GM12878 (cell line): ENCODE measurements around the gene RFTN2.

Experiments
- BCLAF1 ChIP-seq: fragments of 450-650 bp; IDR thresholded peaks from 2 replicates; pipeline ENCODE4 v1.6.1; 2017; ENCODE audit warnings: antibody characterized with exemption, mild to moderate bottlenecking, moderate library complexity
- CHD1 ChIP-seq: IDR thresholded peaks from 2 replicates; pipeline ENCODE4 v1.6.1; 2012; ENCODE audit warnings: low read depth, low read length, improper control_type of control experiment
- CTCF ChIP-seq, 3 experiments: IDR thresholded peaks in 2 of 3; conservative IDR thresholded peaks in 1 of 3; 2 replicates each; pipeline ENCODE4 v1.5.1; 2011; ENCODE audit warnings: low read depth in 3 of 3, low read length in 3 of 3, mild to moderate bottlenecking in 3 of 3, control low read depth in 2 of 3, moderate library complexity in 2 of 3, inconsistent platforms in 1 of 3, mixed read lengths in 1 of 3; ENCODE audit not compliant: control insufficient read depth in 2 of 3, insufficient read depth in 1 of 3; ENCODE audit errors: extremely low read depth in 1 of 3
- EZH2 ChIP-seq: IDR thresholded peaks from 2 replicates; pipeline ENCODE4 v1.6.1; 2012; ENCODE audit warnings: low read depth, mild to moderate bottlenecking, control low read depth, inconsistent platforms, low read length, borderline replicate concordance; ENCODE audit not compliant: control insufficient read depth
- GABPA ChIP-seq: IDR thresholded peaks from 2 replicates; pipeline ENCODE4 v1.6.1; 2014; ENCODE audit warnings: antibody characterized with exemption, low read depth, mild to moderate bottlenecking, inconsistent platforms
- IRF3 ChIP-seq: fragments of 450-650 bp; IDR thresholded peaks from 2 replicates; pipeline ENCODE4 v1.6.1; 2014; ENCODE audit warnings: mild to moderate bottlenecking
- IRF4 ChIP-seq: IDR thresholded peaks from 2 replicates; pipeline ENCODE4 v1.6.1; 2011; ENCODE audit warnings: low read depth, low read length
- MTA3 ChIP-seq: IDR thresholded peaks from 2 replicates; pipeline ENCODE4 v1.6.1; 2012; ENCODE audit warnings: low read length, inconsistent platforms, borderline replicate concordance
- POLR2A ChIP-seq: IDR thresholded peaks from 2 replicates; pipeline ENCODE4 v1.6.1; 2011; ENCODE audit warnings: low read depth, mild to moderate bottlenecking, low read length
- REST ChIP-seq: IDR thresholded peaks from 2 replicates; pipeline ENCODE4 v1.6.1; 2012; ENCODE audit warnings: mild to moderate bottlenecking, low read depth, low read length
- SPI1 ChIP-seq: IDR thresholded peaks from 2 replicates; pipeline ENCODE4 v1.6.1; 2011; ENCODE audit warnings: low read depth, mild to moderate bottlenecking, low read length, moderate library complexity, borderline replicate concordance; ENCODE audit not compliant: insufficient read depth
- STAT1 ChIP-seq: fragments of 450-650 bp; conservative IDR thresholded peaks from 2 replicates; pipeline ENCODE4 v1.6.1; 2014; ENCODE audit warnings: antibody characterized with exemption, mild to moderate bottlenecking

GRCh38 chr2:197600306-197600705 lies 75.1 kb downstream of the RFTN2 start:
- TF ChIP-seq CTCF (IDR thresholded peaks at IDR 0.05 in 2 of 3, conservative IDR thresholded peaks at IDR 0.05 in 1 of 3; ENCODE audit: control insufficient read depth in 2 of 3, extremely low read depth in 1 of 3, insufficient read depth in 1 of 3, low read depth in 3 of 3, low read length in 3 of 3): no peak
- TF ChIP-seq EZH2: no peak
- TF ChIP-seq IRF3: no peak
- TF ChIP-seq SPI1: no peak
- no peak for TF ChIP-seq POLR2A
- no peak for TF ChIP-seq CHD1
- no peak for TF ChIP-seq IRF4
- TF ChIP-seq BCLAF1: no peak
- TF ChIP-seq GABPA: no peak
- no peak for TF ChIP-seq STAT1
- no peak for TF ChIP-seq REST
- no peak for TF ChIP-seq MTA3
